B cell (primary cell): ENCODE results near the gene MARCHF4. TPM values are rescaled to one million over a fixed set of nuclear protein-coding genes. Genes with fewer than 3 reads are reported as not detected.

ENCODE experiments used
- ATAC-seq: fragments of 200-7000 bp; cut with Tn5 transposase; one replicate; pipeline ENCODE4 v1.10.0; 2021; ENCODE audit warnings: low read depth, mild to moderate bottlenecking, moderate number of reproducible peaks, moderate library complexity
- CTCF ChIA-PET: fragments of 350-600 bp; sonication (Branson Sonifier 250); formaldehyde crosslinking; loops from one replicate; lab custom pipeline; 2021; ENCODE audit warnings: antibody characterized with exemption, inconsistent platforms; lab: Charles Lee
- POLR2A ChIA-PET: fragments of 350-600 bp; sonication (Branson Sonifier 250); formaldehyde crosslinking; loops from one replicate; lab custom pipeline; 2021; ENCODE audit warnings: antibody characterized with exemption; lab: Charles Lee
- DNase-seq: peaks from one replicate; pipeline ENCODE4 v3.0.0; 2013
- H2AFZ ChIP-seq: 2 replicates; pipeline ENCODE4 v1.6.1; 2012; ENCODE audit warnings: mild to moderate bottlenecking, low read depth, low read length; ENCODE audit not compliant: insufficient read depth, poor library complexity, severe bottlenecking
- H3K27ac ChIP-seq, 2 donors: 1 replicate in 1 of 2; 2 replicates in 1 of 2; pipeline ENCODE4 v1.5.1; 2012 to 2013; ENCODE audit warnings: low read length in 2 of 2, mild to moderate bottlenecking in 2 of 2, moderate library complexity in 1 of 2
- H3K27me3 ChIP-seq, 4 experiments: fragments of 200-600 bp in 1 of 4; sonication (generic) in 1 of 4; replicated peaks in 1 of 4; 1 replicate in 2 of 4; 2 replicates in 2 of 4; pipeline versions ENCODE4 v1.6.1 to v1.7.0; 2013 to 2016; ENCODE audit warnings: low read length in 3 of 4, mild to moderate bottlenecking in 2 of 4, mixed read lengths in 1 of 4, moderate library complexity in 1 of 4; ENCODE audit not compliant: insufficient read depth in 4 of 4, control insufficient read depth in 3 of 4; ENCODE audit errors: control extremely low read depth in 1 of 4
- H3K36me3 ChIP-seq, 2 experiments: replicated peaks in 1 of 2; 1 replicate in 1 of 2; 2 replicates in 1 of 2; pipeline versions ENCODE4 v1.6.1 to v1.7.1; 2013; ENCODE audit warnings: low read length in 1 of 2; ENCODE audit not compliant: insufficient read depth in 2 of 2, control insufficient read depth in 1 of 2; ENCODE audit errors: control extremely low read depth in 1 of 2, extremely low read depth in 1 of 2
- H3K4me1 ChIP-seq, 2 donors: fragments of 200-600 bp in 1 of 2; sonication (generic) in 1 of 2; 1 replicate in 1 of 2; 2 replicates in 1 of 2; pipeline versions ENCODE4 v1.5.1 to v1.6.1; 2013 to 2017; ENCODE audit warnings: low read length in 2 of 2; ENCODE audit not compliant: control insufficient read depth in 2 of 2, insufficient read depth in 2 of 2
- H3K4me2 ChIP-seq: replicated peaks from 2 replicates; pipeline ENCODE3; 2012; ENCODE audit warnings: mild to moderate bottlenecking, low read depth, low read length; ENCODE audit not compliant: poor library complexity, severe bottlenecking
- H3K4me3 ChIP-seq, 5 experiments: fragments of 200-600 bp in 1 of 5; sonication (generic) in 1 of 5; 1 replicate in 3 of 5; 2 replicates in 2 of 5; pipeline versions ENCODE4 v1.5.1 to v1.7.0; 2011 to 2016; ENCODE audit warnings: low read length in 4 of 5, mild to moderate bottlenecking in 4 of 5, low read depth in 2 of 5, control low read depth in 1 of 5, moderate library complexity in 1 of 5; ENCODE audit not compliant: insufficient read depth in 1 of 5; ENCODE audit errors: control extremely low read depth in 1 of 5, extremely low read depth in 1 of 5
- H3K79me2 ChIP-seq: fragments of 200-600 bp; sonication (generic); one replicate; pipeline ENCODE4 v1.6.0; 2016; ENCODE audit warnings: low read length; ENCODE audit not compliant: control insufficient read depth, insufficient read depth
- H3K9ac ChIP-seq: fragments of 200-600 bp; sonication (generic); 2 replicates; pipeline ENCODE4 v1.6.1; 2017; ENCODE audit warnings: mild to moderate bottlenecking, low read length, moderate library complexity
- H3K9me3 ChIP-seq, 3 donors: one replicate each; pipeline versions ENCODE4 v1.6.1 to v1.7.1; 2013; ENCODE audit warnings: low read length in 2 of 3; ENCODE audit not compliant: control insufficient read depth in 2 of 3, insufficient read depth in 1 of 3; ENCODE audit errors: control extremely low read depth in 1 of 3
- H4K20me1 ChIP-seq: 2 replicates; pipeline ENCODE4 v1.6.0; 2012; ENCODE audit warnings: mild to moderate bottlenecking, low read length; ENCODE audit not compliant: insufficient read depth, control insufficient read depth, poor library complexity, severe bottlenecking
- H3K27ac Mint-ChIP-seq: one replicate; pipeline ENCODE4 v1.8.0; 2021; ENCODE audit warnings: mixed read lengths
- H3K27me3 Mint-ChIP-seq: one replicate; pipeline ENCODE4 v1.8.0; 2021; ENCODE audit warnings: mixed read lengths
- H3K4me1 Mint-ChIP-seq: one replicate; pipeline ENCODE4 v1.8.0; 2021; ENCODE audit warnings: mixed read lengths
- H3K4me3 Mint-ChIP-seq: one replicate; pipeline ENCODE4 v1.8.0; 2021; ENCODE audit warnings: mixed read lengths
- H3K9me3 Mint-ChIP-seq: one replicate; pipeline ENCODE4 v1.8.0; 2022; ENCODE audit warnings: mixed read lengths; ENCODE audit not compliant: insufficient read depth
- EZH2 ChIP-seq: IDR thresholded peaks from 2 replicates; pipeline ENCODE4 v1.6.1; 2012; ENCODE audit warnings: borderline replicate concordance, low read depth, mild to moderate bottlenecking, moderate library complexity, low read length; ENCODE audit not compliant: insufficient read depth, poor library complexity, severe bottlenecking
- WGBS: methylation state at CpG from one replicate; pipeline ENCODE4 v1.1.5; 2013; ENCODE audit warnings: missing lambda C conversion rate; ENCODE audit not compliant: insufficient coverage; 5-methylcytosine and 5-hydroxymethylcytosine counted together
- intact Hi-C: fragments of 100-400 bp; cut with micrococcal nuclease; formaldehyde crosslinking; loops from one replicate; pipeline ENCODE4 v1.10.0; 2022
- polyA plus RNA-seq: library from polyadenylated mRNA; depleted of rRNA; stranded (reverse); fragments of >200 nt; gene quantifications from 2 replicates; pipeline ENCODE4 v1.2.3, GENCODE V29; 2012
- total RNA-seq, 2 donors: library from RNA; stranded (reverse); fragments of 120-200 nt in 1 of 2; gene quantifications; 1 replicate in 1 of 2; 2 replicates in 1 of 2; pipeline versions ENCODE4 v1.2.3 to v1.2.4, GENCODE V29; 2013 to 2022
- TF ChIP-seq, protein P1 (sequence below): fragments of 200-600 bp; IDR thresholded peaks from one replicate; pipeline ENCODE4 v1.8.0; 2022; ENCODE audit warnings: antibody characterized with exemption, mild to moderate bottlenecking

MARCHF4 gene
- total and polyA plus RNA-seq, 2 donors (not counting 1 experiment from before 2014, with no cell fraction given): not detected

DNA sequence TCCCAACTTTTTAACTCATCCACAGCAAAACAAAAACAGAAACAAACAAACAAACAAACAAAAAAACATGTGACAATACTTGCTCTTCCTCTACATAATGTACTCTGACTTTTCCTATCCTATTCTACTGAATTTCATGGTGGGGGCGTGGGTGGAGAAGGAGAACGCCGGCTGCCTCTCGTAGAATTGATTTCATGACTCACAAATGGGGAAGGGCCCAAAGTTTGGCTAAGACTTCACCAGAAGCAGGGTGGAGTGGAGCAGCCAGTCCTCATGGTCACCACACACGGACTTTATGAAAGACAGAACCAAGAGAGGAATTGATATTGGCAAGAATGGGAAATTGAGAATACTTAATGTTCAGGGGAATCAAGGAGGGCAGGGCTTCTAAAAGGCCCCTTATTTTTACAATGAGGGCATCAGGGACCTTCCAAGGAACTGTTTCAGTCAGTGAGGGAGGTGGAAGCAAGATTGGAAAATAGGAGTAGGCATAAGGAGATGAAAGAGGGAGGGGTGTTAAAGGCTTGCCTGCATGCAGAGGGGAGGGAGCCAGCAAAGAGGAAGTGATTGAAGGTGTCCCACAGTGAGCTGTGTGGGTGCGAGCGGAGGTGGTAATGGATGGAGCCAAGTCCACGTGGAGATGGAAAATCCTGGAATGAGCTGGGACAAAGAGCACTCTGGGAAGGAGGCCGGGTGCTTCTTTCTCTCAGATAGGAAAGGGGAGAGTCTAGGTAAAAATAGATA, 27.9 kb downstream of the MARCHF4 start:
- Mint-ChIP-seq H3K27ac (no peak overlapping the region), H3K4me1 (no peaks in the 10 kb centered on the region), H3K4me3 (no peak overlapping the region), H3K27me3 (peaks cover 16% of the 10 kb centered on the region), H3K9me3 (no peaks in the 10 kb centered on the region)
- ATAC-seq (no peak), DNase-seq (no peak)
- no peak overlapping the region for H3K27ac ChIP-seq
- no peaks in the 10 kb centered on the region for H3K9me3 ChIP-seq
- H3K4me3 ChIP-seq: no peak overlapping the region
- H3K36me3 ChIP-seq: no peaks in the 10 kb centered on the region
- intact Hi-C loops: no loop called here
- WGBS: 80% methylated on average over 7 of the region's 9 CpGs
- H4K20me1 ChIP-seq: no peaks in the 10 kb centered on the region
- H3K4me1 ChIP-seq: no peaks in the 10 kb centered on the region
- H3K4me2 ChIP-seq: no peak overlapping the region
- TF ChIP-seq EZH2: no peak
- TF ChIP-seq, protein P1, sequence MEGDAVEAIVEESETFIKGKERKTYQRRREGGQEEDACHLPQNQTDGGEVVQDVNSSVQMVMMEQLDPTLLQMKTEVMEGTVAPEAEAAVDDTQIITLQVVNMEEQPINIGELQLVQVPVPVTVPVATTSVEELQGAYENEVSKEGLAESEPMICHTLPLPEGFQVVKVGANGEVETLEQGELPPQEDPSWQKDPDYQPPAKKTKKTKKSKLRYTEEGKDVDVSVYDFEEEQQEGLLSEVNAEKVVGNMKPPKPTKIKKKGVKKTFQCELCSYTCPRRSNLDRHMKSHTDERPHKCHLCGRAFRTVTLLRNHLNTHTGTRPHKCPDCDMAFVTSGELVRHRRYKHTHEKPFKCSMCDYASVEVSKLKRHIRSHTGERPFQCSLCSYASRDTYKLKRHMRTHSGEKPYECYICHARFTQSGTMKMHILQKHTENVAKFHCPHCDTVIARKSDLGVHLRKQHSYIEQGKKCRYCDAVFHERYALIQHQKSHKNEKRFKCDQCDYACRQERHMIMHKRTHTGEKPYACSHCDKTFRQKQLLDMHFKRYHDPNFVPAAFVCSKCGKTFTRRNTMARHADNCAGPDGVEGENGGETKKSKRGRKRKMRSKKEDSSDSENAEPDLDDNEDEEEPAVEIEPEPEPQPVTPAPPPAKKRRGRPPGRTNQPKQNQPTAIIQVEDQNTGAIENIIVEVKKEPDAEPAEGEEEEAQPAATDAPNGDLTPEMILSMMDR: no peak
- ChIA-PET POLR2A (no interaction called here), CTCF (no interaction called here)
- peaks cover 0 to 4% (median 0%) of the 10 kb centered on the region in 4 experiments for H3K27me3 ChIP-seq
- no peak overlapping the region for H3K9ac ChIP-seq
- no peak overlapping the region for H2AFZ ChIP-seq
- H3K79me2 ChIP-seq: no peaks in the 10 kb centered on the region

DNA sequence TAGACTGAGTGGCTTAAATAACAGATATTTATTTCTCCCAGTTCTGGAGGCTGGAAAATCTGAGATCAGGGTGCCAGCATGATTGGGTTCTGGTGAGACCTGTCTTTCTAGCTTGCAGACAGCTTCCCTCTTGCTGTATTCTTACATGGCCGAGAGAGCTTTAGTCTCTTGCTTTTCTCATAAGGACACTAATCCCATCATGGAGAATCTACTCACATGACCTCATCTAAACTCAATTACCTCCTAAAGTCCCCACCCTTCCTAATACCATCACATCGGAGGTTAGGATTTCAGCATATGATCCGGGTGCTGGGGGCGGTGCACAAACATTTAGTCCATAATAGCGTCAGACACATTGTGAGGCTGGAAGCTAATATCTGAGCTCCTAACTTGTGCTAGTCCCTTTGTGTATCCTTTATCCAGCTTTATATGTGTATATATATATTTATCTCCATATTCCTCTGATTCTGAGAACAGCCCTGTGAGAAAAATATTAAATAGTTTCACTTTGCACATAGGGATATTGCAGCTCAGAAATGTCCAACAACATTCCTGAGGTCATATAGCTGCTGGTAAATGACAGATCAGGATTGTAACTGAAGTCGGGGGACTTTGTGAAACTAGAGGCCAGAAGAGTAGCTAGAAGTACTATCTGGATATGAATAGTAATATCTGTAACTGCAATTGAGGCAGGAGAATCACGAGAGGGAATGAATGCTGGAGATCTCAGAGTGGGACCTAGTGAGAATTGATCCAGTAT, 28.9 kb downstream of the MARCHF4 start:
- no peak overlapping the region for H3K4me3 ChIP-seq
- Mint-ChIP-seq H3K4me1 (no peaks in the 10 kb centered on the region), H3K27ac (no peak overlapping the region), H3K27me3 (peaks cover 23% of the 10 kb centered on the region), H3K9me3 (no peaks in the 10 kb centered on the region), H3K4me3 (no peak overlapping the region)
- TF ChIP-seq, protein P1: no peak
- TF ChIP-seq EZH2: no peak
- no peak overlapping the region for H3K9ac ChIP-seq
- 93% methylated on average over 3 of the region's 7 CpGs for WGBS
- H3K9me3 ChIP-seq: no peaks in the 10 kb centered on the region
- intact Hi-C loops: no loop called here
- no peaks in the 10 kb centered on the region for H3K4me1 ChIP-seq
- ChIA-PET CTCF (no interaction called here), POLR2A (no interaction called here)
- DNase-seq: no peak
- H3K4me2 ChIP-seq: no peak overlapping the region
- no peaks in the 10 kb centered on the region for H4K20me1 ChIP-seq
- H2AFZ ChIP-seq: no peak overlapping the region
- H3K27me3 ChIP-seq: peaks cover 0 to 7% (median 0%) of the 10 kb centered on the region in 4 experiments
- ATAC-seq: no peak
- H3K27ac ChIP-seq: no peak overlapping the region
- no peaks in the 10 kb centered on the region for H3K79me2 ChIP-seq
- no peaks in the 10 kb centered on the region for H3K36me3 ChIP-seq
